Measurements from ENCODE around the gene POTEI. TPM values are rescaled to one million over a fixed set of nuclear protein-coding genes. Genes with fewer than 3 reads are reported as not detected.
"Not testable (repeated sequence)": the region's sequence is repeated elsewhere in the genome, so short reads cannot be mapped to it uniquely, and the experiment has no call there.

The POTEI gene
- polyA plus RNA-seq (2011; rRNA removed) (0.01 and 0.04 TPM in 2 replicates), polyA plus RNA-seq (2017; fragmentation: RNase III; extraction: RNeasy Plus Mini Kit Qiagen cat#74134 plus additional on column Dnase treatment) (0.04 TPM in 1 of 3 replicates, not detected in the others), polyA minus RNA-seq (2011; rRNA and poly(A)+ RNA removed) (0.24 and 0.33 TPM in 2 replicates)
- not detected in 2 replicates for polyA plus RNA-seq (2012; cell fraction: cytosol; rRNA removed)
- 0.02 TPM in 1 of 2 replicates, not detected in the other for polyA plus RNA-seq (2012; cell fraction: nucleus; rRNA removed)

- WGBS (ENCODE audit: missing lambda C conversion rate), result no CpG with 5 or more reads among the region's 13 CpGs
- DNase-seq (ENCODE audit: low read depth in 1 of 2, low spot score in 1 of 2); H3K4me3 ChIP-seq; H3K27ac ChIP-seq; H3K4me2 ChIP-seq; ATAC-seq; FAIRE-seq; POLR2A ChIA-PET; H3K9me3 ChIP-seq; CTCF ChIA-PET; H3K4me1 ChIP-seq: not testable (repeated sequence)
Measured at GRCh38 chr2:130509228-130509627, at the start of gene POTEI. Gene POTEI (minus strand): TSS chr2:130509328. CDS start chr2:130509235, 93 bp downstream.

- H3K27ac ChIP-seq; H3K9me3 ChIP-seq; FAIRE-seq; H3K4me1 ChIP-seq; H3K4me3 ChIP-seq; CTCF ChIA-PET; H3K4me2 ChIP-seq; DNase-seq (ENCODE audit: low read depth in 1 of 2, low spot score in 1 of 2); ATAC-seq; POLR2A ChIA-PET: not testable (repeated sequence)
- WGBS (ENCODE audit: missing lambda C conversion rate), result no CpG with 5 or more reads among the region's 8 CpGs
Measured at GRCh38 chr2:130556441-130556840, 47.3 kb upstream of the POTEI start.

- H3K4me2 ChIP-seq; H3K27ac ChIP-seq; FAIRE-seq; POLR2A ChIA-PET; H3K4me1 ChIP-seq; H3K9me3 ChIP-seq; H3K4me3 ChIP-seq; CTCF ChIA-PET; DNase-seq (ENCODE audit: low read depth in 1 of 2, low spot score in 1 of 2); ATAC-seq: not testable (repeated sequence)
- no CpG with 5 or more reads among the region's 4 CpGs for WGBS (ENCODE audit: missing lambda C conversion rate)
Measured at GRCh38 chr2:130554178-130554577, 45.0 kb upstream of the POTEI start.

- WGBS (ENCODE audit: missing lambda C conversion rate), result no CpG with 5 or more reads among the region's 27 CpGs
- H3K9me3 ChIP-seq, result not testable (repeated sequence)
Measured at GRCh38 chr2:130549475-130549874, 40.3 kb upstream of the POTEI start.

GRCh38 chr2:130548418-130548817 is 39.3 kb upstream of the POTEI start:
- CTCF ChIA-PET; H3K4me1 ChIP-seq; H3K9me3 ChIP-seq; H3K4me2 ChIP-seq; ATAC-seq; FAIRE-seq; H3K4me3 ChIP-seq; DNase-seq (ENCODE audit: low read depth in 1 of 2, low spot score in 1 of 2); H3K27ac ChIP-seq; POLR2A ChIA-PET: not testable (repeated sequence)
- no CpG with 5 or more reads among the region's 3 CpGs for WGBS (ENCODE audit: missing lambda C conversion rate)

More at GRCh38 chr2:130549475-130549874, 40.3 kb upstream of the POTEI start:
- H3K4me1 ChIP-seq; DNase-seq (ENCODE audit: low read depth in 1 of 2, low spot score in 1 of 2); H3K27ac ChIP-seq; FAIRE-seq; POLR2A ChIA-PET; H3K4me3 ChIP-seq; CTCF ChIA-PET; H3K4me2 ChIP-seq; ATAC-seq: not testable (repeated sequence)

- WGBS (ENCODE audit: missing lambda C conversion rate), result no CpG with 5 or more reads among the region's 5 CpGs
- H3K4me2 ChIP-seq; H3K27ac ChIP-seq; FAIRE-seq; ATAC-seq; CTCF ChIA-PET; POLR2A ChIA-PET; DNase-seq (ENCODE audit: low read depth in 1 of 2, low spot score in 1 of 2); H3K9me3 ChIP-seq; H3K4me1 ChIP-seq; H3K4me3 ChIP-seq: not testable (repeated sequence)
Measured at GRCh38 chr2:130544978-130545377, 35.9 kb upstream of the POTEI start.

- H3K4me1 ChIP-seq; H3K9me3 ChIP-seq; H3K27ac ChIP-seq; H3K4me2 ChIP-seq; POLR2A ChIA-PET; CTCF ChIA-PET; H3K4me3 ChIP-seq; DNase-seq (ENCODE audit: low read depth in 1 of 2, low spot score in 1 of 2); FAIRE-seq: not testable (repeated sequence)
- no CpG with 5 or more reads among the region's 12 CpGs for WGBS (ENCODE audit: missing lambda C conversion rate)
- ATAC-seq, result 0 out of 6 replicates have a peak, but pooled peaks of 1 of the 2 experiments have one; percentile 30
Measured at GRCh38 chr2:130543785-130544528, 34.8 kb upstream of the POTEI start.

- CTCF ChIA-PET; H3K4me1 ChIP-seq; FAIRE-seq; POLR2A ChIA-PET; H3K4me2 ChIP-seq; ATAC-seq; H3K4me3 ChIP-seq; H3K27ac ChIP-seq; H3K9me3 ChIP-seq; DNase-seq (ENCODE audit: low read depth in 1 of 2, low spot score in 1 of 2): not testable (repeated sequence)
- WGBS (ENCODE audit: missing lambda C conversion rate), result no CpG with 5 or more reads among the region's 4 CpGs
Measured at GRCh38 chr2:130542789-130543188, 33.7 kb upstream of the POTEI start.

GRCh38 chr2:130538271-130538670 is 29.1 kb upstream of the POTEI start:
- H3K4me1 ChIP-seq; FAIRE-seq; H3K4me3 ChIP-seq; H3K4me2 ChIP-seq; POLR2A ChIA-PET; H3K27ac ChIP-seq; ATAC-seq; H3K9me3 ChIP-seq; DNase-seq (ENCODE audit: low read depth in 1 of 2, low spot score in 1 of 2); CTCF ChIA-PET: not testable (repeated sequence)
- WGBS (ENCODE audit: missing lambda C conversion rate), result no CpG with 5 or more reads among the region's 9 CpGs

- POLR2A ChIA-PET; H3K4me1 ChIP-seq; DNase-seq (ENCODE audit: low read depth in 1 of 2, low spot score in 1 of 2); H3K9me3 ChIP-seq; CTCF ChIA-PET; H3K4me3 ChIP-seq; ATAC-seq; H3K4me2 ChIP-seq; H3K27ac ChIP-seq; FAIRE-seq: not testable (repeated sequence)
- no CpG with 5 or more reads among the region's 7 CpGs for WGBS (ENCODE audit: missing lambda C conversion rate)
Measured at GRCh38 chr2:130536654-130537053, 27.5 kb upstream of the POTEI start.

GRCh38 chr2:130531672-130532071 is 22.5 kb upstream of the POTEI start:
- H3K4me2 ChIP-seq; CTCF ChIA-PET; H3K4me1 ChIP-seq; H3K4me3 ChIP-seq; FAIRE-seq; DNase-seq (ENCODE audit: low read depth in 1 of 2, low spot score in 1 of 2); POLR2A ChIA-PET; H3K9me3 ChIP-seq; H3K27ac ChIP-seq: not testable (repeated sequence)
- WGBS (ENCODE audit: missing lambda C conversion rate), result no CpG with 5 or more reads among the region's 9 CpGs
- ATAC-seq, result 0 out of 6 replicates have a peak, but pooled peaks of 1 of the 2 experiments have one; percentile 15
